Renal cortical epithelial cell (primary cell): ENCODE results near the gene MYMK. TPM values are rescaled to one million over a fixed set of nuclear protein-coding genes. Genes with fewer than 3 reads are reported as not detected.

Source experiments
- DNase-seq: peaks from one replicate; pipeline ENCODE4 v3.0.0-alpha.2; 2011; ENCODE audit warnings: low read depth
- total RNA-seq: library from RNA; depleted of rRNA; stranded (reverse); fragments of >200 nt; gene quantifications from 2 replicates; pipeline ENCODE4 v1.2.3, GENCODE V29; 2014

Gene MYMK
- total RNA-seq, 1 donor from 2014 or later = not detected

DNA sequence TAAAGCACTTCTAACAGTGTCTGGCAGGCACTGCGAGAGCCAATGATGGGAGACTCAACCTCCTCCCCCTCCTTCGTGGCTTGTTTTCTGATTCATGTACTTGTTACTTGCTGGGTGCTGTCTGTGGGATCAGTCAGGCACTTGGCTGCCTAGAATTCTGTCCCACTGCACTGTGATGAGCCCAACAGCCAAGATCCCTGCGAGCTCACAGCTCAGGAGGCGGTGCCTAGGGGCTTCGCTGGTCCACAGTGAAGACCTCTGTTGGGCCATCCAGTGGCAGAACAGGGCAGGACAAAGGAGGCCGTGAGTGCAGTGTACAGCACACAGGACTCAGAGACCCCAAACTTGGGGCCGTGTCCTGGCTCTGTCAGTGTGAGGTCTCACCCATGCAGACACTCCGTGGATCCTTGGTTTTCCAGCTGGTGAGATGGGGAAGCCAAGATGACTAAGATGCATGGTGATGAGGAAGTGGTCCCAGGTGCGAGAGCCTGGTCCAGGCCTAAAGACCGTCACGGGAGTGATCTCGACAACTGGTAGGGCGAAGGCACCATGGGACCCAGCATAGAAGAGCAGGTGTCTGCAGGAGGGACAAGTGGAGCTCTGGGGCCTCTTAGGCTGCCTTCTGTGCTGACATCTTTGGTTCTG lies 19.5 kb downstream of the MYMK start:
- DNase-seq = no peak

DNA sequence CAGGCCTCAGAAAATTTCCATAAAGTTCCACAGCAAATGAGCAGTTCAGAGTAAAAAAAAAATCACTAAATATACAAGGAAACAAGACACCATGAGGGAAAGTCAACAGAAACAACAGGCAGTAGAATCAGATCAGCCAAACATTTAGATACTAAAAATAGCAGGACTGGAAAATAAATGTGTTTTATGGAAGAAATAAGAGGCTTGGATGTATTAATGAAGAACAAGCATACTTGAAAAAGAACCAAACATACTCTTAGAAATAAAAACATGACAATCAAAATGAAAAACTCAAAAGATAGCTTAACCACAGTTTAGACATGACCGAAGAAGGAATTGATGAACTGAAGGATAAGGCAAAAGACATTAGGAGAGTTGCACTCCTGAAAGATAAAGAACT lies 22.6 kb downstream of the MYMK start:
- no peak for DNase-seq

DNA sequence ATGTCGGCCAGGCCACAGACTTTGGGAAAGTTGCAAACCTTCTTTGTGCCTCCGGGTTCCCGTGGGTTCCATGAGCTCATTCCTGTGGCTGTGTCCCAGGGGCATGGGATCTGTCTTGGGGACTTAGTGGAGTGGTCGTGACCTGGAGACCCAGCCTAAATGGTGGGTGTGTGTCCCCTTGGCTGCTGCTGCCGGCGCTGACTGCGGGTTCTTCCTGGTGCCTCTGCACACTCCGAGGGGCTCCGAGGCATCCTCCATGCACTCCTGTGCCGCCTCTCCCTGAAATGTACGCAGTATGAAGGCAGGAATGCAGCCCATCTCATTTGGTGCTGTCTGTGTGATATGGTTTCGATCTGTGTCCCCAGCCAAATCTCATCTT lies 24.9 kb downstream of the MYMK start:
- no peak for DNase-seq

DNA sequence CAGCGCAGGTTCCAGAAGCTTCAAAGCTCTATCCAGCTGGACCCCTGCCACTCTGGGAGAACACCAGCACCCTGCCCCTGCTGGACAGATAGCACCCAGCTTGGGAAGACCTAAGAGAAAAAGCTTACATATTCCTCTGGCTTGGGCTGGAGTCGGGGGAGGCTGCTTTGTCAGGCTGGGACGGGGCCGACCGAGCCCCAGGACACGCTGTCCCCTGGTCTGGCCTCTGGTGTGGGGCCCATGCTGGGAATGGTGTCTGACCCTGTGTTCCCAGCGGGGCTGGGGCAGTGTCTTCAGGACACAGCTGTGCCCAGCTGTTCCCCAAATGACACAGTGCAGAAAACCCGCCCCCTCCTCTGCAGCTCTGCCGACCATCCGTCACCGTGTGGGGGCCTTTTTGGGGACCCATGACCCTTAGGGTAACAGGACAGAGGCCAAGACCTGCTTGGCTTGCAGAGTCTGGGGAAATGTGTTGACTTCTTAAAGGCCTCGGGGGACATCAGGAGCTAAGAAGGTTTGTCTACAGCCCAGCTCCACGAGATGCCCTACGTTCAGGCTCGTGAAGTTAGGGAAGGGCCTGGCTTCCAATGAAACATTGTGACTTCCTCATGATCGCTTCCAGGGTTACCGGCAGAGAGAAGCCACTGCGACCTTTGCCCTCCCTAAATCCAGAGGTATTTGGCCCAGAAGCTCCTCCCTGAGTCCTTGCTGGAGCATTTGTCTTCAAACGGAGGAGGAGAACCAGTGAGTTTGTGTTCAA lies 25.4 kb downstream of the MYMK start:
- no peak for DNase-seq

DNA sequence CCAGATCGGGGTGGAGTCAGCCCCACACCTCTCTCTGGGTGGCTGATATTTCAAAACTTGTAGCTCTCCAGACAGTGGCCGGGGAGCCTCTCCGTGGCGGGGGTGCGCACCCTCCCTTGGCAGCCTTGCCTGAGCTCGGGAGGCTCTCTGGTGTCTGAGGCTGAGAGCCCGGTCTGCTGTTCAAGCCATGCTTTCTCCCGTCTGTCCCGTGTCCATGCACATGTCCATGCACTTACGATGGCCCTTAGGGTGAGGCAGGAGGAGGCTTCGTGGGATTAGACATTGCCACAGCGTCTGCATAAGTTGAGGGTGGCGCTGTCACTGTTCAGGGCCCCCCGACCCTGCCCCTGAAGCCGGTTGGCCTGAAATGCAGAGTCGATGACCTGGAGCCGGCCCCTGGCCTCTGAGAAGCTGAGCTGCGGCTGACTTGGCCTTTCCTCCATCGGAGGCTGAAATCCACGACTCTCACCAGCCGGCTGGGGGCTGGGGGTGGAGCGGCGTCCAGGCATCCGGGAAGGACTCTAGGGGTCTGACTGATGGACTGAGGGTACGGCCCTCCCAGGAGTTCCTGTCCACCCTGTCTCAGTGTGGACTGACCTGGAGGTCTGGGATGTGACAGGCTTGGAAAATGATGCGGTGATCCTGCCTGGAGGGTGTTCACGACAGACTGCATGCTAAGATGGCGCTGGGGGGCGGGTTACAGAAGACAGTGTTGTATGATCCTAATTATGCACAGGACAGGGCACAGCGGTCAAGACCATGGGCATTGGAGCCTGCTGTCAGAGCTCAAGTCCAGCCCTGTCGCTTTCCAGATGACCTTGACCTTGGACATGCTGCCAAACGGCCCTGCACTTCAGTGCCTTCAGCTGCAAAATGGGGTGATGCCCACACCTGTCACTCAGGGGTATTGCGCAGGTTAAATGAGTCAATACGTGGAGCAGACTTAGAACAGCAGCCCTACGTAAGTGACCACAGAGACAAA lies 27.6 kb downstream of the MYMK start:
- DNase-seq = no peak

DNA sequence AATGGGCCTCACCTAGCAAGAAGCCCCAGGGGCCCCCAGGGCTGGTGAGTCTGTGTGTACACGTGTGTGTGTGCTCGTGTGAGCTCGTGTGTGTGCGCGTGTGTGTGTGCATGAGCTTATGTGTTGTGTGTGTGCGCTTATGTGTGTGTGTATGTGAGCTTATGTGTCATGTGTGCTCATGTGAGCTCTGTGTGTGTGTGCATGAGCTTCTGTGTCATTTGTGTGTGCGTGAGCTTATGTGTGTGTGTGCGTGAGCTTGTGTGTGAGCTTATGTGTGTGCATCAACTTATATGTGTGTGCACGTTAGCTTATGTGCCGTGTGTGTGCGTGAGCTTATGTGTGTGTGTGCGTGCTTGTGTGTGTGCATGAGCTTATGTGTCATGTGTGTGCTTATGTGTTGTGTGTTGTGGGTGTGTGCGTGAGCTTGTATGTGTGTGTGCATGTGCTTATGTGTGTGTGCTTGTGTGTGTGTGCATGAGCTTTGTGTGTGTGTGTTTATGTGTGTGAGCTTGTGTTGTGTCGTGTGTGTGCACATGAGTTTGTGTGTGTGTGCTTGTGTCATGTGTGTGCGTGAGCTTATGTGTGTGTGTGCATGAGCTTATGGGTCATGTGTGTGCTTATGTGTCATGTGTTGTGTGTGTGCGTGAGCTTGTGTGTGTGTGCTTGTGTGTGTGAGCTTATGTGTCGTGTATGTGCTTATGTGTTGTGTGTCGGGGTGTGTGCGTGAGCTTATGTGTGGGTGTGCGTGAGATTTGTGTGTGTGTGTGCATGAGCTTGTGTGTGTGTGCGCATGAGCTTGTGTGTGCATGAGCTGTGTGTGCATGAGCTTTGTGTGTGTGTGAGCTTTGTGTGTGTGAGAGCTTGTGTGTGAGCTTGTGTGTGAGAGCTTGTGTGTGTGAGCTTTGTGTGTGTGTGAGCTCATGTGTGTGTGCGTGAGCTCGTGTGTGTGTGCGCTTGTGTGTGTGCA lies 29.1 kb downstream of the MYMK start:
- DNase-seq = no peak

DNA sequence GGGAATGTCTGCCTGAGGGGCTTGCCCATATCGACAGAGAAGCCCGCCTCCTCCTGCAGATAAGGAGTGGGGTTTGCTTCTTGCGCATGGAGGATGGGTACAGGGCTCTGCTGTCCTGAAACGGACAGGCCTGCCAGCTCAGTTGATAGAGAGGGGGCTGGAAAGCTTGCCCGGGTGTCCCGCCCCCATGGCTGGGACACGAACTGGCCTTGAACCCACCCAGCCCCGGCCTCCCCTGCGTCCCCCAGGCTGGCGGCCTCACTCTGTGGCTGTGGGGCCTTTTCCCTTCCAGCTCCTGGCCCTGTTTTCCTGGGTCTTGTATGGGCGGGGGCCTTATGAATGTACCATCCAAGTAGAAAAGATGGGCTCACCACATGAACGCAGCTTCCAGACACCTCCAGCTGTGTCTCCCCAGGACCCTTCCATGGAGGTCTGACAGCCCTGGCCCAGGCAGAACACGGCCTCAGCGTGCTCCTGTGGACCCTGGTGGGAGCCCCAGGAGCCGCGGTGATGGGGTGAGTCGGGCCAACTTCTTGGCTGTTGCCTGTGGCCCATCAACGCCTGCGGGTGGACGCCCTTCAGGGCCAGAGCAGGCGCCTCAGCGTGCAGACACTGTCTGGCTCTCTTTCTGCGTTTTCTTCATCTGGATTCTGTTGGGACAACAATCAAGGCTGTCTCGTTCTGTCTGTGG lies 30.0 kb downstream of the MYMK start:
- DNase-seq = no peak

DNA sequence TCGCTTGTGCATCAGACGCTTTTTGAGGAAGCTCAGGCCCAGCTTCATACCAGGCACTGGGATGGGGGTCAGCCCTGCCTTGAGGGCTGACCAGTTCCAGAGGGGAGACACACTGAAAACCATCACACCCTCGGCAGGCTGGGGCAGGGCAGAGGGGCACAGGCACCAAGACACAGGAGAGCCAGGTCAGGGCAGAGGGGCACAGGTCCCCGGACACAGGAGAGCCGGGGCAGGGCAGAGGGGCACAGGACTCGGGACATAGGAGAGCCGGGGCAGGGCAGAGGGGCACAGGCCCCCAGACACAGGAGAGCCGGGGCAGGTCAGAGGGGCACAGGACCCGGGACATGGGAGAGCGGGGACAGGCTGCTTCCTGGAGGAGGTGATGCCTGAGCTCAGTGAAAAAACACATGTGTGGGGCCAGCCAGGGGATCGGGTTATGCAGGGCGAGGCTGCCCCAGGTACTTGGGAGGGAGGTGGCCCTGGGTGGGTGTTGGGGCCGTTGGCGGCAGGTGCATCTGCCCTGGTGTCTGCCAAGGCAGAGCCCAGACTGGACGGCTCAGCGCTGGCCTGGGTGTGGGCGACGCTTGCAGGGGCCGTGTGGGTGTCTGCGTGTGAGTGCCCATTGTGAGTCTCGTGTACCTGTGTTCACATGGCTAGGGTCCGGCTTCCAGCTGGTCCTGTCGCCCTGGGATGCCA lies 30.8 kb downstream of the MYMK start:
- DNase-seq = no peak

DNA sequence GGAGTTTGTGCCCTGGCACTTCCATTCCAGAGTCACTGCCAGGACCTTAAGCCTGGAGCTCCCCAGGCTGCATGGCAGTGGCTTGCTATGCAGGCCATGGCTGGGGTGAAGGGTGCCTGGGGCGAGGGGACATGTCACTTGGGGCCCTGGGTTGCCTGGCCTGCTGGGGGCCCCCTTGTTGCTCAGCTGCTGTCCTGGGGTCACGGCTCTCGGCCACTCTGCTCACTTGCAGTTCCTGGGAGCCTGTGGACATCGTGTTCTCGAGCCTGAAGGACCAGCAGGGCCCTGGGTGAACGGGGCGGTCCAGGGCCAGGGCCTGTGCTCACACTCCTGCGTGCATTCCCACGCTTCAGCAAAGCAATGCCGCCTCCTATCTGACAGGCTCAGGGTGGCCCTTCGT lies 31.3 kb downstream of the MYMK start:
- DNase-seq = no peak

DNA sequence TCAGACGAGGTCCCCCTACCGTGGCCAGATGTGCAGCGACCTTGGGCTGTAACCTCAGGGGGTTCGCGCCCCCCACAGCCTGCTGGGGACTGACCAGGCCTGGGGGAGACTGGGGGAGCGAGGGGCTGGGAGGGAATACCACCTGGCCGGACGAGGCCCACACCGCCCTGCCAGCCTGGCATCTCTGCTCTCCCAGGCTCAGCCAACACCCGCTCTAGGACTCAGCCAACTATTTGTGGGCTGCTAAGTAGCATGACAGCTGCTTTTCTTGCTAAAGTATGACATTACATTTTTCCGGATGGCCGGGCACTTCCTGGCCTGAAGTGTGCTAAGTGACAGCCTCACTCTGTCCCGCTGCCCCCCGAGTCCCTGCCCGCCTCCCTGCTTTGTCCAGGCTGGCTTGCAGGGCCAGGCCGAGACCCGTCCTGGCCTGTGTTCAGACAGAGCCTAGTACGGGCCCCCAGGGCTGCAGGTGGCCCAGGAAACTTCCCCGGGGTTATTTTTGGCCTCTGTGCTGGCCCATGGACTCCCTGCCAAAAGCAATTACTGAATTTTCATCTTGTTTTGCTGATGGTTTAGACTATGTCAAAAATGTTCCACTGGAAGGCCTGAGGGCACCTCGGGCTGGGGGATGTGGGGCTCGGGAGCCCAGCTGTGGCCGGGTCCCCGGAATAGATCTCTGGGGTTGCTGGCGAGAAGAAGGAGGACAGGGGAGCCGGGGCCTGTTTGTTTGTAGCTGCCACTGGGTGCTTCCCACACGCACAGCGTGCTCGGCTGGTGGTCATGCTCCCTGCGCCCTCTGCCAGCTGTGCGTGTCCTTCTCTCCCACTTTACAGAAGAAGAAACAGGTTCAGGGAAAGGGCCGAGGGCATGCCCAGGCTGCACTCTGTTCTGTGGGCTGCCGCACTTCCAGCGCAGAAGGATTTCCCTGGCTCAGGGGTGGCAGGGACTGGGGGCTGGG lies 32.4 kb downstream of the MYMK start:
- no peak for DNase-seq

DNA sequence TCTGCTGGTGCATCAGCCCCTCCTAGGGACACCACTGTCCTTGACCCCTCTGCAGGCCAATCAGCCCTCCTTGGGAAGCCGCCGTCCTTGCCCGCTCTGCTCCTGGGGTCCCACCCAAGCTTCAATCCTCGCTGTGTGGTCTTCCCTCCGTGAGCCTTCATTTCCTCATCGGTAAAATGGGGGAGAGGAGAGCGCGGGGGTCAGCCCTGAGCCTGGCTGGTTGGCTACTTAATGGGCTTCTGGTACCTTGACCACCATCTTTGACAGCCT lies 33.2 kb downstream of the MYMK start:
- no peak for DNase-seq

DNA sequence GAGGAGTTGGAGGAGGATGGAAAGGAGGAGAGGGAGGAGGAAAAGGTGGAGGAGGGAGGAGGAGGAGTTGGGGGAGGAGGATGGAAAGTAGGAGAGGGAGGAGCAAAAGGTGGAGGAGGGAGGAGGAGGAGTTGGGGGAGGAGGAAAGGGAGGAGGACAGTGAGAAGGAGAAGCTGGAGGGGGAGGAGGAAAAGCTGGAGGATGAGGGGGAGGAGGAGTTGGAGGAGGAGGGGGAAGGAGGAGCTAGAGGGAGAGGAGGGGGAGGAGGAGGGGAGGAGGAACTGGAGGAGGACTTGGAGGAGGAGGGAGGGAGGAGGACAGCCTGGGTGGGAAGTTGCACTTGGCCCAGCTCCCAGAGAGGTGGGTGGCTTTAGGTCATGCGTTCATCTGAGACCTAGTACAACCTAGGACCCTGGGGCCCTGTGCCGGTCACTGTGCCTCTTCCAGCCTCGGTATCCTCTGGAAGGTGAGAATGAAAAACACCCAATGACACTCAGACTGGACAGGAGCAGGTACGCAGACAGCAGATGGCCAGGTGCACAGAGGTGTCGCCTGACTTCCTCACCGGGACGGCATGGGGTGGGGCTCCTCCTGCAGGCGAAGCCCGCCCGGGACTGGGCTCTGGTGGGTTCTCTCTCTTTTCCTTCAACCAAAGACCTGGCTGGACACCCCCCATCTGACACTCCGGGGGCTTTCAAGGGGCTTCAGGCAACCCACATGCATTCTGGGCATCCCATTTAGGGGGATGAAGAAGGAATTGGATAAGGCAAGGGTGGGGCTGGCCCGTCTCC lies 33.7 kb downstream of the MYMK start:
- no peak for DNase-seq

DNA sequence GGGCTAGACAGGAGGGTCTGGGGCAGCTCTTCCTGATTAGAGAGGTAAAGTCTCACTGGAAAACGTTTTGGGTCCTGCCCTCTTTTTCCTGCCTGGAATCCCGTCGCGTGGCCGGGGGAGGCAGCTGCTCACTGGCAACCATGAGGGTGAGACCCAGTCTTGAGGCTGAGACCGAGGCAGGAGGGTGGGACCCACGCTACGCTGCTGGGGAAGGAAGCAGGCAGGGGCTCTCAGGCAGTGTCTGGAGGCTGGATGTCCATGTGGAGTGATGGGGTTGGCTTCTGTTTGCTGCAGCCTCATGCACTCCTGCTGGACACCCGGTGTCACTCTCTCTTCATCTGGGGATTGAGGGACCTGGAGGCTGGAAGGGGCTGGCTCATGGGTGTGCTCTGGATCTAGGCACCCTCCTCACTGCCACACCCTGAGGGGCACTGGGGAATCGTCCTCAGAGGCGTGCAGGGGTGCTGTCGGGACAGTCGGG lies 34.5 kb downstream of the MYMK start:
- DNase-seq = no peak

DNA sequence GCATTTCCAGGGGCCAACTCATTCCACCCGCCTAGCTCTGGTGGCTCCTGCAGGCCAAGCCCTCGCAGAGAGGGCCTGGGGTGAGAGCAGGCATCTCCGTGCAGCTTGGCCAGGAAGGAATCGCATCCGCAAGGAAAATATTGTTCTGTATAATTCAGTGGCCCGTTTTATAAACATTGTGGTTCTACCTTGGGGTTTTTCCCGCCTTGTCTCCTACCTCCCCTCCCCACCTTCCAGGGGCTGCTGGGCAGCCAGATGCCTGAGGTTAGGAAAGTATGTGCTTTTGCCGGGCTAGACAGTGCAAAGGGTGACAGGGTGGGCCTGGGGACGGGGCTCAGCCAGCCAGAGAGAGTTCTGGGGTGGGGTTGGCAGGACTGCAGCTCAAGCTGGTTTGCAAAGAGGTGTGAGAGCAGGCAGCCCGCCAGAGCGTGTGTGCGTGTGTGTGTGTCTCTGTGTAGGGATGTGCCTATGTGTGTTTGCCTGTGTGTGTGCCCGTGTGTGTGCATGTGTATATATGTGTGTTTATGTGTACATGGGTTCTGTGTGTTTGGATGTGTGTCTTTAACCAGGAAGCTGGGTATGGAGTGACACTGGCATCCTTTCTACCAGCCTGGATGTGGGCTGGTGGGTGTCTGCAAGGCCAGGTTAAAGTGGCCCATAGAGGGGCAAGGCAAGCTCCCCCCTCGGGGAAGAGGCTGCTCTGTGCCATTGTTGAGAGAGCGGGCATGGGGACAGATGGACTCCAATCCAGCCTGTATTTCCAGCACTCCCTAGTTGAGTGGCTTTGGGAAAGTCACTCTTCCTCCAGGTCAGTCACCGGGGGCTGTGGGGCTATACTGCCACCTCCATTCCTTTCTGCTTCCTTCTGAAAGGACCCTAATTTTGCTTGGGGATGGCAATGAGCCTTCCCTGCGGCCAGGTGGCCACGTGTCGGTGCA lies 35.2 kb downstream of the MYMK start:
- DNase-seq = no peak

DNA sequence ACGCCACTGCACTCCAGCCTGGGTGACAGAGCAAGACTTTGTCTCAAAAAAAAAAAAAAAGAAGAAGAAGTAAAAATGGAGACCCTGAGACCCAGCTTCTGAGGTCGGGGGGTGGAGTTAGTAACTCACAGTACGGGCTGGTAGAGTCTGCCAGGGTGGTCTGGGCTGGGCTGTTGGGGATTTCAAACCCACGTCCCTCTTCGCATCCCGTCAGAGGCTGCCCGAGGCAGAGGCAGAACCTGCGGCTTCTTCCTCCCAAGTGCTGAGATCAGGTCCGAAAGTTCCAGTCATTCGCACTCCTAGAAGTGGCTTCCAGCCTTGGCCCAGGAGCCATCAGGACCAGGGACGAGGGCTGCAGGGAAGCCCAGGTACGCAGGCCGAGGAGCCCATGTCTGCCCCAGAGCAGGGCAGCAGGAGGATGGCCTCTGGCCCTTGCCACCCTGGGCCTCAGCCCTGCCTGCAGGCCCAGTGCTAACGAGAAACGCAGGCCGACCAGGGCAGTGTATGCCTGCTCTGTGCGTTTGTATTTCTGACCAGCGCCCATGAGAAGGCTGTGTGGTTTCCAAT lies 36.0 kb downstream of the MYMK start:
- DNase-seq = no peak

DNA sequence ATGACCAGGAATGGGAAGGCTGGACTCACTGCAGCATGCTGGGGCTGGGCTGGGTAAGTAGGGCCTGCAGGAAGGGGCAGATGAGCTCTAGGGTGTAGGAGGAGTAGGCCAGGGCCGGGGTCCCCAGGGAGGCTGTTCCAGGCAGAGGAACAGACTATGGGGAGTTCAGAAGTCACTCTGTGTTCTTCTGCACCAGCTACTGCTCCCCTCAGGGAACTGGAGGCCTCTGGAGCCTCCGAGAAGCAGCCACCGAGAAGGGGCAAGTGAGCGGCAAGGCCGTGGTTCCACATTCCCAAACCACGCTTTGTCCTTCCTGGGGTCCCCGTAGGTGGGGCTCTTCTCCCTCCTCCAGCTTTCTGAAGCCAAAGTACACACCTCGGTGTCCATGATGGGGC lies 37.4 kb downstream of the MYMK start:
- DNase-seq = no peak
